ENCODE results near the gene CDH22.

DNA sequence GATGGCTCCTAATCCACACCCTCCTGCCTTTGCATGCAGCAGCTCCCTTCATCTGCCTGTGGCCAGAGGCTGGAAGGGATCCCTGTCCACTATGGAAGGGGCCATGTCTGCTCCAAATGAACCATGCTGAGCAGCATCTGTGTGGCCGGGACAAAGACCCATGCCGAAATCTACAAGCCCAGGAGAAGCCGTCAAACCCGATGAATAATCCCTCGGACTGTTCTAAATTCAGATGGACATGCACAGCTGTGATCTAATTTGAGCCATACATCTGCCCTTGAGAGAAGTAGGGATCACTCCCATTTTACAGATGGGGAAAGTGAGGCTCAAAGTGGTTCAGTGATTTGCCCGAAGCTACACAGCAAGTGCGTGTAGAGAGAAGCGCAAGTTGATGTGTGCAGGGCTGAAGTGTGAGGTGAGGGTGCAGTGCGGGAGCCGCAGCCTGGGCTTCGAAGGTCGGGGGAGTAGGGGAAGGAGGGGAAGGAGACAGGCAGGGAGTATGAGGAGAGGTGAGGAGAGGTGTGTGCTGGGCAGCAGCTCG is 22.6 kb upstream of the CDH22 start:
- TF ChIP-seq CTCF (IDR thresholded peaks at IDR 0.05) (no peak), EZH2 (IDR thresholded peaks at IDR 0.05) (no peak), EZH2phosphoT487 (IDR thresholded peaks at IDR 0.05) (no peak)
